AG04449 (cell line): ENCODE measurements around the gene EXOC4.

Experiments used
- CTCF ChIA-PET: fragments of 350-600 bp; formaldehyde crosslinking; extraction: SDS; loops from one replicate; lab custom pipeline; 2021; ENCODE audit warnings: antibody characterized with exemption; lab: Yijun Ruan, JAX
- POLR2A ChIA-PET: fragments of 400-600, 350-600 bp; formaldehyde crosslinking; extraction: SDS; loops from one replicate; lab custom pipeline; 2020; ENCODE audit warnings: antibody characterized with exemption, inconsistent platforms; lab: Yijun Ruan, JAX
- DNase-seq: peaks from one replicate; pipeline ENCODE4 v3.0.0-alpha.2; 2010; ENCODE audit warnings: low read depth, low spot score
- H3K4me3 ChIP-seq: 2 replicates; pipeline ENCODE4 v1.5.1; 2011; ENCODE audit warnings: low read depth, mild to moderate bottlenecking, control low read depth, low read length
- TF ChIP-seq, protein P1 (sequence below): IDR thresholded peaks from one replicate; pipeline ENCODE4 v1.5.1; 2011; ENCODE audit warnings: mild to moderate bottlenecking, moderate library complexity, low read length, control low read depth, inconsistent platforms; ENCODE audit not compliant: insufficient read depth; ENCODE audit errors: missing control alignments

Gene EXOC4

DNA sequence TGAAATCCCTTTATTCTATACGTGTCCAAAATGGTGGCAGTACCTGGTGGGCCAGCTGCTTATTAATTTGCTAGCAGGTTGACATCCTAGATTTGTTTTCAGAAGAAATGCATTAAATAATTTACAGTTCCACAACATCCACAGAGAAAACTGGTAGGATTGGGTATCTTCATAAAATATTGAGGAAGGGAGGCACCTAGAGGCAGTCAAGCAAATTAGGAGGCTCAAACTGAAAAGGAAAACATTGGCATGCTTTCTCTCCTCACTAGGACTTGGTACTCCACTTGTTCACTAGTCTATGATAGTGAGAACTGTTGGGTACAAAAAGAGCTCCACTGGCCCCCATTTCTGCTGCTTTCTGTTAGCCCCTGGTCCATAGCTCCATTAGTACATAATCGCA, 855.9 kb downstream of the EXOC4 start:
- no peak overlapping the region for H3K4me3 ChIP-seq
- CTCF ChIA-PET = interaction anchor here (1.4 to 2.3 kb wide), 2 partner anchors 24 to 32 kb away, joined by 3 to 7 read pairs; no protein-coding TSS in a partner anchor
- TF ChIP-seq, protein P1, sequence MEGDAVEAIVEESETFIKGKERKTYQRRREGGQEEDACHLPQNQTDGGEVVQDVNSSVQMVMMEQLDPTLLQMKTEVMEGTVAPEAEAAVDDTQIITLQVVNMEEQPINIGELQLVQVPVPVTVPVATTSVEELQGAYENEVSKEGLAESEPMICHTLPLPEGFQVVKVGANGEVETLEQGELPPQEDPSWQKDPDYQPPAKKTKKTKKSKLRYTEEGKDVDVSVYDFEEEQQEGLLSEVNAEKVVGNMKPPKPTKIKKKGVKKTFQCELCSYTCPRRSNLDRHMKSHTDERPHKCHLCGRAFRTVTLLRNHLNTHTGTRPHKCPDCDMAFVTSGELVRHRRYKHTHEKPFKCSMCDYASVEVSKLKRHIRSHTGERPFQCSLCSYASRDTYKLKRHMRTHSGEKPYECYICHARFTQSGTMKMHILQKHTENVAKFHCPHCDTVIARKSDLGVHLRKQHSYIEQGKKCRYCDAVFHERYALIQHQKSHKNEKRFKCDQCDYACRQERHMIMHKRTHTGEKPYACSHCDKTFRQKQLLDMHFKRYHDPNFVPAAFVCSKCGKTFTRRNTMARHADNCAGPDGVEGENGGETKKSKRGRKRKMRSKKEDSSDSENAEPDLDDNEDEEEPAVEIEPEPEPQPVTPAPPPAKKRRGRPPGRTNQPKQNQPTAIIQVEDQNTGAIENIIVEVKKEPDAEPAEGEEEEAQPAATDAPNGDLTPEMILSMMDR = no peak
- POLR2A ChIA-PET = no interaction called here
- no peak for DNase-seq

DNA sequence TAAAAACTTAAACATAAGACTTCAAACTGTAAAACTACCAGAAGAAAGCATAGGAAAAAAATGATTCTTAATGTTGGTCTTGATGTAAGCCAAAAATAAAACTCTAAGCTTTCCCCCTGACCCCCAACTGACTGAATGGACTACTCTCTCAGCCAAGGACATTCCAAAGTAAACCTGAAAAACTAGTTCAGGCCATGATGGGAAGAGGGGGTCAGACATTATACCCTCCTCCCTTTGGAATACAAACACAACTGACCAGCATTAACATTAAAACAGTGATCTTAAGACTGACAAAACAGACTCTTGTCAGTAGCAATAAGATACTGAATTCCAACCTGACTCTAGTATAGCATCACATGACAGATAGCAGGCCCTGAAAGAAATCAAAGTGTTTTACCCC, 860.8 kb downstream of the EXOC4 start:
- H3K4me3 ChIP-seq = no peak overlapping the region
- CTCF ChIA-PET = no interaction called here
- TF ChIP-seq, protein P1 = no peak
- POLR2A ChIA-PET = no interaction called here
- no peak for DNase-seq

DNA sequence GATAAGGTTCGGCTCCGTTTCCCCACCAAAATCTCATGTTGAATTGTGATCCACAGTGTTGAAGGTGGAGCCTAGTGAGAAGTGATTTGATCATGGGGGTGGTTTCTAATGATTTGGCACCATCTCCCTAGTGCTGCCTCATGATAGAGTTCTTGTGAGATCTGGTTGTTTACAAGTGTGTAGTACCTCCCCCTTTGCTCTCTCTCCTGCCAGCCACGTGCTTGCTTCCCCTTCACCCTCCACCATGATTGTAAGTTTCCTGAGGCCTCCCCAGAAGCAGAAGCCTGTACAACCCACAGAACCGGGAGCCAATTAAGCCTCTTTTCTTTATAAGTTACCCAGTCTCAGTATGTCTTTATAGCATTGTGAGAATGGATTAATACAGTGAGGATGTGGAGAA, 862.1 kb downstream of the EXOC4 start:
- no peak overlapping the region for H3K4me3 ChIP-seq
- ChIA-PET CTCF (interaction anchor here (0.6 kb wide), 1 partner anchor 15 kb away, joined by 3 read pairs; no protein-coding TSS in a partner anchor), POLR2A (no interaction called here)
- no peak for DNase-seq
- TF ChIP-seq, protein P1 = no peak
